ENCODE data around the gene LGALS7B. TPM values are rescaled to one million over a fixed set of nuclear protein-coding genes. Genes with fewer than 3 reads are reported as not detected.

LGALS7B gene
- total and polyA plus RNA-seq, 10 of the 15 experiments (the other 5 are each of a cell fraction or from before 2014, with no cell fraction given), result not detected

- intact Hi-C loops (cut with micrococcal nuclease; ENCODE audit: unreplicated experiment), result loop anchor here (10.0 kb wide), 2 partner anchors 54 to 286 kb away; no protein-coding TSS in a partner anchor
- H4K20me1 ChIP-seq (ENCODE audit: control insufficient read depth, insufficient read depth), result no peaks in the 10 kb centered on the region
- peak overlapping the region; percentile 94 for H3K9ac ChIP-seq (ENCODE audit: control insufficient read depth, insufficient read depth, low read length)
- BruUV-seq (replicated peaks), result TSS peak; percentile 87
- peak overlapping the region; percentile 96 for H2AFZ ChIP-seq (ENCODE audit: control insufficient read depth, low read depth, low read length)
- no peak for DNase-seq (ENCODE audit: low read depth, low spot score)
- 1% methylated on average over 16 of the region's 16 CpGs for WGBS (ENCODE audit: insufficient coverage, insufficient replicate concordance, low lambda C conversion rate, missing lambda C conversion rate)
- no peaks in the 10 kb centered on the region for H3K9me3 ChIP-seq (replicated peaks; ENCODE audit: control insufficient read depth, insufficient read depth, low read length)
- in situ Hi-C loops (cut with MboI), result no loop called here
- peak; percentile 75 for FAIRE-seq
- peaks cover 11% of the 10 kb centered on the region for H3K79me2 ChIP-seq (ENCODE audit: control insufficient read depth, insufficient read depth, low read length)
- peaks cover 3 to 4% of the 10 kb centered on the region in 2 experiments; a peak in 3 of 4 replicates for H3K36me3 ChIP-seq (ENCODE audit: control insufficient read depth in 2 of 2, insufficient read depth in 2 of 2, low read length in 1 of 2)
- H3K4me1 ChIP-seq (ENCODE audit: control insufficient read depth, insufficient read depth, low read length), result no peaks in the 10 kb centered on the region; the same call in 1 of the 2 replicates
- peak; percentile 91 for ATAC-seq
- SMC1A ChIA-PET (ENCODE audit: uncharacterized antibody, unreplicated experiment), result interaction anchor here (0.6 to 3.0 kb wide), 11 partner anchors 15 to 318 kb away, joined by 3 to 14 read pairs (median 4); partner anchors contain the start of genes NFKBIB and SIRT2
- CTCF ChIA-PET, result interaction anchor here (0.6 to 2.6 kb wide), 9 partner anchors 17 to 426 kb away, joined by 3 to 14 read pairs (median 5); partner anchors contain the start of genes MRPS12, NFKBIB and SARS2
- RAD21 ChIA-PET (ENCODE audit: unreplicated experiment), result interaction anchor here (0.6 to 2.2 kb wide), 16 partner anchors 11 to 429 kb away, joined by 3 to 21 read pairs (median 6); partner anchors contain the start of genes ACTN4, FAM98C, MAP4K1 and MRPS12
- no peaks in the 10 kb centered on the region for H3K27me3 ChIP-seq (replicated peaks in 1 of 2; ENCODE audit: control insufficient read depth in 2 of 2, insufficient read depth in 2 of 2, low read length in 1 of 2)
- H3K27ac ChIP-seq (ENCODE audit: control insufficient read depth, insufficient read depth), result peak overlapping the region; percentile 95
- H3K4me3 ChIP-seq, result peak overlapping the region; percentile 75
- POLR2A ChIA-PET, result interaction anchor here (0.7 to 6.1 kb wide), 12 partner anchors 11 to 491 kb away, joined by 3 to 43 read pairs (median 6); partner anchors contain the start of genes ACTN4, MRPS12, RINL and SARS2
- peak overlapping the region; percentile 87 for H3K4me2 ChIP-seq (ENCODE audit: control insufficient read depth, insufficient read depth)
- 0 out of 2 replicates have a peak, but pooled peaks have one; percentile 18 for TF ChIP-seq RELB (IDR thresholded peaks at IDR 0.05; ENCODE audit: low read depth)
- peak; percentile 32; the same call in 1 of the 2 replicates for TF ChIP-seq MXI1 (IDR thresholded peaks at IDR 0.05; ENCODE audit: low read depth, low read length)
- 0 out of 2 replicates have a peak, but pooled peaks have one; percentile 80 for TF ChIP-seq NKRF (conservative IDR thresholded peaks at IDR 0.05)
- peak; percentile 73 for TF ChIP-seq RUNX3 (IDR thresholded peaks at IDR 0.05; ENCODE audit: low read length)
- no peak for TF ChIP-seq POLR2AphosphoS2 (IDR thresholded peaks at IDR 0.05; ENCODE audit: low read depth, low read length)
- peak; percentile 29; the same call in 1 of the 2 replicates for TF ChIP-seq MTA2 (IDR thresholded peaks at IDR 0.05; ENCODE audit: low read depth)
- peak; percentile 46 for TF ChIP-seq SKIL (IDR thresholded peaks at IDR 0.05; ENCODE audit: low read depth, poor library complexity, severe bottlenecking)
- no peak for TF ChIP-seq MAX (IDR thresholded peaks at IDR 0.05; ENCODE audit: low read depth, low read length)
- peak; percentile 32 for TF ChIP-seq PBX3 (IDR thresholded peaks at IDR 0.05; ENCODE audit: insufficient replicate concordance, low read depth, low read length)
- no peak for TF ChIP-seq HCFC1 (IDR thresholded peaks at IDR 0.05; ENCODE audit: low read length)
- peak; percentile 56 for TF ChIP-seq ATF7 (IDR thresholded peaks at IDR 0.05; ENCODE audit: low read depth)
- peak; percentile 93 for TF ChIP-seq DPF2 (IDR thresholded peaks at IDR 0.05)
- TF ChIP-seq ZBED1 (IDR thresholded peaks at IDR 0.05; ENCODE audit: borderline replicate concordance), result 0 out of 2 replicates have a peak, but pooled peaks have one; percentile 17
- peak; percentile 77; the same call in 1 of the 2 replicates for TF ChIP-seq GATAD2B (conservative IDR thresholded peaks at IDR 0.05; ENCODE audit: low read depth)
- TF ChIP-seq STAT1 (conservative IDR thresholded peaks at IDR 0.05), result no peak
These were observed 42.2 kb downstream of the LGALS7B start for GRCh38 chr19:38831142-38831605.

Measured in GM12878 (cell line).